Heart left ventricle (tissue), 16 donors: ENCODE results near the gene ATP6V1B1. TPM values are rescaled to one million over a fixed set of nuclear protein-coding genes. Genes with fewer than 3 reads are reported as not detected.

Experiments
- ATAC-seq, 4 donors: fragments of 200-7000 bp; cut with Tn5 transposase; one replicate each; pipeline ENCODE4 v1.9.1; 2020 to 2022; ENCODE audit warnings: moderate library complexity in 4 of 4, mild to moderate bottlenecking in 3 of 4, moderate number of reproducible peaks in 1 of 4
- DNase-seq, 5 donors: peaks; one replicate each; pipeline ENCODE4 v3.0.0-alpha.2; 2020
- H3K27ac ChIP-seq, 12 donors: fragments of 200-600 bp; sonication (generic) in 4 of 12; one replicate each; pipeline versions ENCODE4 v1.5.0 to v1.8.0; 2016 to 2022; ENCODE audit warnings: mild to moderate bottlenecking in 2 of 12
- H3K27me3 ChIP-seq, 9 donors: fragments of 200-600 bp; sonication (generic) in 2 of 9; one replicate each; pipeline versions ENCODE4 v1.5.1 to v1.8.0; 2016 to 2022; ENCODE audit warnings: mild to moderate bottlenecking in 3 of 9
- H3K36me3 ChIP-seq, 9 donors: fragments of 200-600 bp; sonication (generic) in 2 of 9; one replicate each; pipeline versions ENCODE4 v1.5.0 to v1.8.0; 2018 to 2022; ENCODE audit warnings: mild to moderate bottlenecking in 2 of 9
- H3K4me1 ChIP-seq, 12 donors: fragments of 200-600 bp; sonication (generic) in 4 of 12; one replicate each; pipeline versions ENCODE4 v1.5.0 to v1.8.0; 2016 to 2022; ENCODE audit warnings: mild to moderate bottlenecking in 3 of 12
- H3K4me3 ChIP-seq, 12 donors: fragments of 200-600 bp; sonication (generic) in 4 of 12; one replicate each; pipeline versions ENCODE4 v1.5.0 to v1.8.0; 2017 to 2022; ENCODE audit warnings: mild to moderate bottlenecking in 9 of 12, moderate library complexity in 4 of 12
- H3K9me3 ChIP-seq, 12 donors: fragments of 200-600 bp; sonication (generic) in 4 of 12; one replicate each; pipeline versions ENCODE4 v1.5.0 to v1.8.0; 2016 to 2022; ENCODE audit warnings: mild to moderate bottlenecking in 1 of 12
- CTCF ChIP-seq, 12 donors: fragments of 200-600 bp; sonication (generic) in 4 of 12; IDR thresholded peaks; one replicate each; pipeline versions ENCODE4 v1.5.0 to v1.8.0; 2018 to 2022; ENCODE audit warnings: antibody characterized with exemption in 12 of 12, mild to moderate bottlenecking in 5 of 12
- POLR2A ChIP-seq, 2 donors: fragments of 450-650 bp; IDR thresholded peaks; one replicate each; pipeline ENCODE4 v1.6.1; 2017; ENCODE audit warnings: antibody characterized with exemption in 2 of 2, mild to moderate bottlenecking in 2 of 2, moderate library complexity in 2 of 2
- WGBS, 4 donors: extraction: QIAGEN DNeasy Blood & Tissue Kit in 2 of 4; methylation state at CpG; one replicate each; pipeline versions ENCODE4 v1.1.5 to v1.1.7; 2013 to 2018; 5-methylcytosine and 5-hydroxymethylcytosine counted together
- intact Hi-C, 10 donors: fragments of 100-400 bp; cut with DNase I; formaldehyde crosslinking; loops; one replicate each; pipeline versions ENCODE4 v1.11.1 to v1.14.2; 2022
- polyA plus RNA-seq, 2 donors: library from polyadenylated mRNA; stranded (reverse); fragments of 200-250 nt; gene quantifications; one replicate each; pipeline ENCODE4 v1.2.3, GENCODE V29; 2013
- total RNA-seq, 9 donors: library from RNA; depleted of rRNA in 2 of 9; stranded (reverse); fragments of >200 nt in 2 of 9; fragmentation: NEBNext Ultra II Directional in 3 of 9; extraction: Animal tissue kit (Norgen Biotek cat#: 25700) in 3 of 9; gene quantifications; one replicate each; pipeline versions ENCODE4 v1.1.0 to v1.2.4, GENCODE V29; 2016 to 2023
- donor health status: ischemic (EF 13 %, LVEDD 7.1; RV severe dilation, severe dysfunction).
- donor health status: healthy with polysubstance abuse.
- donor health status: DM: no; HTN: yes; CAD: no.
- donor health status: DM: no; HTN: no; CAD: no.
- donor health status: ischemic (EF 25% LVEDD 6.9; RV normal size, moderate dysfunction).
- donor health status: ischemic (EF 25% LVEDD 5.7; RV mildly dilated, moderate dysfunction).
- donor health status: healthy.
- donor health status: DM: yes; HTN: yes; CAD: no.
- donor health status: ischemic (EF 35%, LVEDD 5.7; RV mildly dilated, moderate dysfunction).
- donor health status: nonischemic (EF 11% LVEDD 7.7; RV severe dilation, severe dysfunction).
- donor health status: DM: yes; HTN: yes; CAD: no.
- donor health status: PGD.
- donor health status: ischemic (EF 29% LVEDD 5.4; RV normal size, mild dysfunction).
- donor health status: nonischemic (EF 23%, LVEDD 6.1; RV moderate dilation, normal function).

Gene ATP6V1B1
- total and polyA plus RNA-seq, 11 donors = 0.16 to 1.8 (median 0.48) TPM; not detected in 4

GRCh38 chr2:70979626-70980025 lies 43.9 kb downstream of the ATP6V1B1 start:
- WGBS, 4 donors = 93 to 95% (median 93%) methylated on average over 9 of the region's 9 CpGs
- ATAC-seq = no peak
- Histone ChIP-seq H3K4me1 (peaks cover 0 to 25% (median 15%) of the 10 kb centered on the region in 12 donors), H3K4me3 (peak overlapping the region in 1 of 12 donors; percentile 72), H3K9me3 (no peaks in the 10 kb centered on the region), H3K27me3 (no peaks in the 10 kb centered on the region), H3K27ac (peak overlapping the region in 1 of 12 donors; percentile 88), H3K36me3 (peaks cover 0 to 4% (median 0%) of the 10 kb centered on the region in 9 donors)
- TF ChIP-seq POLR2A (IDR thresholded peaks at IDR 0.05) (no peak), CTCF (IDR thresholded peaks at IDR 0.05) (no peak)
- peak in 1 of 5 donors; percentile 48 for DNase-seq
- intact Hi-C loops = no loop called here

GRCh38 chr2:70981421-70981820 lies 45.7 kb downstream of the ATP6V1B1 start:
- peaks cover 0 to 36% (median 20%) of the 10 kb centered on the region in 12 donors for H3K4me1 ChIP-seq
- H3K27me3 ChIP-seq = no peaks in the 10 kb centered on the region
- H3K36me3 ChIP-seq = peaks cover 0 to 16% (median 7%) of the 10 kb centered on the region in 9 donors
- no peak for ATAC-seq
- WGBS, 4 donors = 83 to 90% (median 87%) methylated on average over 2 of the region's 2 CpGs
- no peak overlapping the region for H3K27ac ChIP-seq
- no peak overlapping the region for H3K4me3 ChIP-seq
- no peak for TF ChIP-seq CTCF (IDR thresholded peaks at IDR 0.05)
- TF ChIP-seq POLR2A (IDR thresholded peaks at IDR 0.05) = no peak
- H3K9me3 ChIP-seq = no peaks in the 10 kb centered on the region
- no peak for DNase-seq
- intact Hi-C loops = no loop called here

GRCh38 chr2:70981866-70982810 lies 46.4 kb downstream of the ATP6V1B1 start:
- no peaks in the 10 kb centered on the region for H3K27me3 ChIP-seq
- no peaks in the 10 kb centered on the region for H3K9me3 ChIP-seq
- H3K4me3 ChIP-seq = no peak overlapping the region
- DNase-seq (peak in 1 of 5 donors; percentile 49), ATAC-seq (no peak)
- WGBS, 4 donors = 87 to 94% (median 90%) methylated on average over 12 to 14 of the region's 14 CpGs
- intact Hi-C loops = no loop called here
- TF ChIP-seq CTCF (IDR thresholded peaks at IDR 0.05) = no peak
- no peak for TF ChIP-seq POLR2A (IDR thresholded peaks at IDR 0.05)
- H3K27ac ChIP-seq = no peak overlapping the region
- peaks cover 0 to 22% (median 14%) of the 10 kb centered on the region in 9 donors for H3K36me3 ChIP-seq
- peaks cover 0 to 37% (median 20%) of the 10 kb centered on the region in 12 donors for H3K4me1 ChIP-seq

GRCh38 chr2:70982971-70983370 lies 47.3 kb downstream of the ATP6V1B1 start:
- WGBS, 4 donors = 92 to 99% (median 97%) methylated on average over 3 of the region's 3 CpGs
- Histone ChIP-seq H3K4me3 (no peak overlapping the region), H3K36me3 (peaks cover 0 to 29% (median 20%) of the 10 kb centered on the region in 9 donors), H3K27ac (no peak overlapping the region), H3K27me3 (no peaks in the 10 kb centered on the region), H3K9me3 (no peaks in the 10 kb centered on the region), H3K4me1 (peaks cover 0 to 40% (median 21%) of the 10 kb centered on the region in 12 donors)
- no peak for ATAC-seq
- intact Hi-C loops = no loop called here
- TF ChIP-seq CTCF (IDR thresholded peaks at IDR 0.05) = no peak
- no peak for TF ChIP-seq POLR2A (IDR thresholded peaks at IDR 0.05)
- DNase-seq = peak in 1 of 5 donors; percentile 7
